Activated CD4-positive, alpha-beta T cell treated with anti-CD3 and anti-CD28 coated beads, Interleukin-2, amount 10 ng/mL, durations not matched to agents 24 days and 14 days (primary cell): ENCODE data around the gene SAMMSON. TPM values are rescaled to one million over a fixed set of nuclear protein-coding genes. Genes with fewer than 3 reads are reported as not detected.

Source experiments
- DNase-seq: peaks from one replicate; pipeline ENCODE4 v3.0.0; 2022
- H3K27ac Mint-ChIP-seq: one replicate; pipeline ENCODE4 v1.8.0; 2022; ENCODE audit warnings: mild to moderate bottlenecking, mixed read lengths
- H3K27me3 Mint-ChIP-seq: one replicate; pipeline ENCODE4 v1.8.0; 2022; ENCODE audit warnings: mixed read lengths
- H3K36me3 Mint-ChIP-seq: one replicate; pipeline ENCODE4 v1.8.0; 2022; ENCODE audit warnings: low read depth, mild to moderate bottlenecking, mixed read lengths
- H3K4me1 Mint-ChIP-seq: one replicate; pipeline ENCODE4 v1.8.0; 2021; ENCODE audit warnings: mixed read lengths
- H3K4me3 Mint-ChIP-seq: one replicate; pipeline ENCODE4 v1.8.0; 2022; ENCODE audit warnings: mild to moderate bottlenecking, moderate library complexity, mixed read lengths
- H3K9me3 Mint-ChIP-seq: one replicate; pipeline ENCODE4 v1.8.0; 2021; ENCODE audit warnings: mixed read lengths
- intact Hi-C: fragments of 100-400 bp; cut with micrococcal nuclease; formaldehyde crosslinking; loops from one replicate; pipeline ENCODE4 v1.15.1; 2023
- total RNA-seq: library from RNA; stranded (reverse); gene quantifications from 2 replicates; pipeline ENCODE4 v1.2.3, GENCODE V29; 2022

SAMMSON gene
- total RNA-seq, 1 donor from 2014 or later = not detected

GRCh38 chr3:69994919-69995318 is 4.6 kb upstream of the SAMMSON start:
- Mint-ChIP-seq H3K27ac (no peak overlapping the region), H3K36me3 (no peaks in the 10 kb centered on the region), H3K4me3 (no peak overlapping the region), H3K9me3 (no peaks in the 10 kb centered on the region), H3K27me3 (no peaks in the 10 kb centered on the region), H3K4me1 (no peaks in the 10 kb centered on the region)
- intact Hi-C loops = no loop called here
- no peak for DNase-seq

GRCh38 chr3:69997631-69998307 is 1.8 kb upstream of the SAMMSON start:
- intact Hi-C loops = no loop called here
- Mint-ChIP-seq H3K4me1 (no peaks in the 10 kb centered on the region), H3K9me3 (no peaks in the 10 kb centered on the region), H3K4me3 (no peak overlapping the region), H3K27me3 (no peaks in the 10 kb centered on the region), H3K36me3 (no peaks in the 10 kb centered on the region), H3K27ac (no peak overlapping the region)
- no peak for DNase-seq

- Mint-ChIP-seq H3K9me3 (no peaks in the 10 kb centered on the region), H3K4me3 (no peak overlapping the region), H3K27me3 (no peaks in the 10 kb centered on the region), H3K36me3 (no peaks in the 10 kb centered on the region), H3K27ac (no peak overlapping the region), H3K4me1 (no peaks in the 10 kb centered on the region)
- no peak for DNase-seq
- intact Hi-C loops = no loop called here
Measured at GRCh38 chr3:69998759-69999139, 784 bp upstream of the SAMMSON start.

- no peak for DNase-seq
- Mint-ChIP-seq H3K4me1 (no peaks in the 10 kb centered on the region), H3K27ac (no peak overlapping the region), H3K4me3 (no peak overlapping the region), H3K36me3 (no peaks in the 10 kb centered on the region), H3K27me3 (no peaks in the 10 kb centered on the region), H3K9me3 (no peaks in the 10 kb centered on the region)
- intact Hi-C loops = no loop called here
Measured at GRCh38 chr3:70000028-70000410, 486 bp downstream of the SAMMSON start.

GRCh38 chr3:70000563-70001081 is 1.1 kb downstream of the SAMMSON start:
- DNase-seq = no peak
- H3K36me3 Mint-ChIP-seq = no peaks in the 10 kb centered on the region
- intact Hi-C loops = no loop called here
- no peaks in the 10 kb centered on the region for H3K27me3 Mint-ChIP-seq
- no peak overlapping the region for H3K4me3 Mint-ChIP-seq
- no peaks in the 10 kb centered on the region for H3K4me1 Mint-ChIP-seq
- no peak overlapping the region for H3K27ac Mint-ChIP-seq
- no peaks in the 10 kb centered on the region for H3K9me3 Mint-ChIP-seq

GRCh38 chr3:70003119-70003518 is 3.6 kb downstream of the SAMMSON start:
- Mint-ChIP-seq H3K9me3 (no peaks in the 10 kb centered on the region), H3K4me1 (no peaks in the 10 kb centered on the region), H3K4me3 (no peak overlapping the region), H3K27me3 (no peaks in the 10 kb centered on the region), H3K36me3 (no peaks in the 10 kb centered on the region), H3K27ac (no peak overlapping the region)
- DNase-seq = no peak
- intact Hi-C loops = no loop called here

- H3K36me3 Mint-ChIP-seq = no peaks in the 10 kb centered on the region
- H3K27ac Mint-ChIP-seq = no peak overlapping the region
- H3K9me3 Mint-ChIP-seq = no peaks in the 10 kb centered on the region
- no peak overlapping the region for H3K4me3 Mint-ChIP-seq
- H3K4me1 Mint-ChIP-seq = no peaks in the 10 kb centered on the region
- intact Hi-C loops = no loop called here
- DNase-seq = no peak
- no peaks in the 10 kb centered on the region for H3K27me3 Mint-ChIP-seq
Measured at GRCh38 chr3:70006089-70006488, 6.6 kb downstream of the SAMMSON start.

- Mint-ChIP-seq H3K36me3 (no peaks in the 10 kb centered on the region), H3K27me3 (no peaks in the 10 kb centered on the region), H3K27ac (no peak overlapping the region), H3K4me1 (no peaks in the 10 kb centered on the region), H3K9me3 (peaks cover 3% of the 10 kb centered on the region), H3K4me3 (no peak overlapping the region)
- intact Hi-C loops = no loop called here
- DNase-seq = no peak
Measured at GRCh38 chr3:70010346-70010745, 10.8 kb downstream of the SAMMSON start.

- Mint-ChIP-seq H3K36me3 (no peaks in the 10 kb centered on the region), H3K9me3 (peaks cover 3% of the 10 kb centered on the region), H3K27me3 (no peaks in the 10 kb centered on the region), H3K4me1 (no peaks in the 10 kb centered on the region), H3K27ac (no peak overlapping the region), H3K4me3 (no peak overlapping the region)
- no peak for DNase-seq
- intact Hi-C loops = no loop called here
Measured at GRCh38 chr3:70011582-70011981, 12.0 kb downstream of the SAMMSON start.

GRCh38 chr3:70020906-70021660 is 21.6 kb downstream of the SAMMSON start:
- no peak for DNase-seq
- Mint-ChIP-seq H3K27ac (no peak overlapping the region), H3K4me1 (no peaks in the 10 kb centered on the region), H3K27me3 (no peaks in the 10 kb centered on the region), H3K36me3 (no peaks in the 10 kb centered on the region), H3K9me3 (peaks cover 4% of the 10 kb centered on the region), H3K4me3 (no peak overlapping the region)
- intact Hi-C loops = no loop called here

GRCh38 chr3:70028361-70028760 is 28.8 kb downstream of the SAMMSON start:
- Mint-ChIP-seq H3K9me3 (peaks cover 4% of the 10 kb centered on the region), H3K4me3 (no peak overlapping the region), H3K4me1 (no peaks in the 10 kb centered on the region), H3K27me3 (peaks cover 2% of the 10 kb centered on the region), H3K27ac (no peak overlapping the region), H3K36me3 (no peaks in the 10 kb centered on the region)
- no peak for DNase-seq
- intact Hi-C loops = no loop called here

- H3K4me1 Mint-ChIP-seq = no peaks in the 10 kb centered on the region
- intact Hi-C loops = no loop called here
- no peak overlapping the region for H3K4me3 Mint-ChIP-seq
- no peak for DNase-seq
- H3K36me3 Mint-ChIP-seq = no peaks in the 10 kb centered on the region
- no peak overlapping the region for H3K27ac Mint-ChIP-seq
- H3K9me3 Mint-ChIP-seq = no peaks in the 10 kb centered on the region
- no peaks in the 10 kb centered on the region for H3K27me3 Mint-ChIP-seq
Measured at GRCh38 chr3:70038693-70039092, 39.2 kb downstream of the SAMMSON start.

- DNase-seq = no peak
- Mint-ChIP-seq H3K27me3 (no peaks in the 10 kb centered on the region), H3K36me3 (no peaks in the 10 kb centered on the region), H3K4me3 (no peak overlapping the region), H3K27ac (no peak overlapping the region), H3K4me1 (no peaks in the 10 kb centered on the region), H3K9me3 (no peaks in the 10 kb centered on the region)
- intact Hi-C loops = no loop called here
Measured at GRCh38 chr3:70040386-70040785, 40.9 kb downstream of the SAMMSON start.

GRCh38 chr3:70042641-70043040 is 43.1 kb downstream of the SAMMSON start:
- no peak overlapping the region for H3K27ac Mint-ChIP-seq
- H3K9me3 Mint-ChIP-seq = no peaks in the 10 kb centered on the region
- no peaks in the 10 kb centered on the region for H3K27me3 Mint-ChIP-seq
- H3K4me3 Mint-ChIP-seq = no peak overlapping the region
- H3K4me1 Mint-ChIP-seq = no peaks in the 10 kb centered on the region
- intact Hi-C loops = no loop called here
- no peaks in the 10 kb centered on the region for H3K36me3 Mint-ChIP-seq
- DNase-seq = no peak
